AG09309 (cell line): ENCODE data around the gene CNTNAP1.

Experiments used
- DNase-seq: peaks from one replicate; pipeline ENCODE4 v3.0.0-alpha.2; 2010; ENCODE audit warnings: low read depth
- H3K4me3 ChIP-seq: 2 replicates; pipeline ENCODE4 v1.5.1; 2011; ENCODE audit warnings: mild to moderate bottlenecking, low read depth, low read length, moderate library complexity; ENCODE audit not compliant: control insufficient read depth
- TF ChIP-seq, protein P1 (sequence below): IDR thresholded peaks from 2 replicates; pipeline ENCODE4 v1.5.1; 2011; ENCODE audit warnings: mild to moderate bottlenecking, low read depth, low read length, inconsistent platforms; ENCODE audit not compliant: insufficient read depth, control insufficient read depth; ENCODE audit errors: missing control alignments

CNTNAP1 gene

DNA sequence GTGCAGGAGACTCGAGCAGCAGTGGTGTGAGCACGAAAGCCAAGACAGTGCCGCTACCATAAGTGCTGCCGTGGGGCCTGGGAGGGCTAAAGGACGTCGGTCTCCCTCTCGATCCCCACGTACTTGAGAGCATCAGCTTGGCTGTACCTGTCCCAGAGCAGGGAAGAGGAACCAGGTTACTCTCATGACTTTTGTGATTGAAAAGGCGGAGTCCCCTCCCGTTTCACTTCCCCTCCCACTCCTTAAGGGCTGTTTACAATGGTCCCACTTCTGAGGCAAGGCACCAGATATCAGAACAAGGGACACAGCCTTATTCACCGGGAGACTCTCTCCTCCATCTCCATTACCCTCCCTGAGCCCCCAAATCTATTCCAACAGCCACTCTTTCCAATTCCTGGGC, 20.1 kb downstream of the CNTNAP1 start:
- no peak overlapping the region for H3K4me3 ChIP-seq
- DNase-seq: no peak
- TF ChIP-seq, protein P1, sequence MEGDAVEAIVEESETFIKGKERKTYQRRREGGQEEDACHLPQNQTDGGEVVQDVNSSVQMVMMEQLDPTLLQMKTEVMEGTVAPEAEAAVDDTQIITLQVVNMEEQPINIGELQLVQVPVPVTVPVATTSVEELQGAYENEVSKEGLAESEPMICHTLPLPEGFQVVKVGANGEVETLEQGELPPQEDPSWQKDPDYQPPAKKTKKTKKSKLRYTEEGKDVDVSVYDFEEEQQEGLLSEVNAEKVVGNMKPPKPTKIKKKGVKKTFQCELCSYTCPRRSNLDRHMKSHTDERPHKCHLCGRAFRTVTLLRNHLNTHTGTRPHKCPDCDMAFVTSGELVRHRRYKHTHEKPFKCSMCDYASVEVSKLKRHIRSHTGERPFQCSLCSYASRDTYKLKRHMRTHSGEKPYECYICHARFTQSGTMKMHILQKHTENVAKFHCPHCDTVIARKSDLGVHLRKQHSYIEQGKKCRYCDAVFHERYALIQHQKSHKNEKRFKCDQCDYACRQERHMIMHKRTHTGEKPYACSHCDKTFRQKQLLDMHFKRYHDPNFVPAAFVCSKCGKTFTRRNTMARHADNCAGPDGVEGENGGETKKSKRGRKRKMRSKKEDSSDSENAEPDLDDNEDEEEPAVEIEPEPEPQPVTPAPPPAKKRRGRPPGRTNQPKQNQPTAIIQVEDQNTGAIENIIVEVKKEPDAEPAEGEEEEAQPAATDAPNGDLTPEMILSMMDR: no peak

DNA sequence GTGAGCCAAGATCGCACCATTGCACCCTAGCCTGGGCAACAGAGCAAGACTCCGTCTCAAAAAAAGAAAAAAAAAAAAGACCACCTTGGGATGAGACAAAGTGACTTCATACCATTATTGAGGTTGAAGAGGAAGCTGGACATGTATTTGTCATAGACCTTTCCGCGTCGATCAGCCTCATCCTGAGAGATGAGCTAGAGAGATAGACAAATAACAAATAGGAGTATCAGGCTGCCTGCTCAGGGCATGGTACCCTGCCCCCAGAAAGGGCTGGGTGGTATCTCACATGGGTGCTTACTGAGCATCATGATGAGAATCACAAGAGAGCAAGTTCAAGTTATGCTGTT, 22.1 kb downstream of the CNTNAP1 start:
- DNase-seq: no peak
- TF ChIP-seq, protein P1: no peak

DNA sequence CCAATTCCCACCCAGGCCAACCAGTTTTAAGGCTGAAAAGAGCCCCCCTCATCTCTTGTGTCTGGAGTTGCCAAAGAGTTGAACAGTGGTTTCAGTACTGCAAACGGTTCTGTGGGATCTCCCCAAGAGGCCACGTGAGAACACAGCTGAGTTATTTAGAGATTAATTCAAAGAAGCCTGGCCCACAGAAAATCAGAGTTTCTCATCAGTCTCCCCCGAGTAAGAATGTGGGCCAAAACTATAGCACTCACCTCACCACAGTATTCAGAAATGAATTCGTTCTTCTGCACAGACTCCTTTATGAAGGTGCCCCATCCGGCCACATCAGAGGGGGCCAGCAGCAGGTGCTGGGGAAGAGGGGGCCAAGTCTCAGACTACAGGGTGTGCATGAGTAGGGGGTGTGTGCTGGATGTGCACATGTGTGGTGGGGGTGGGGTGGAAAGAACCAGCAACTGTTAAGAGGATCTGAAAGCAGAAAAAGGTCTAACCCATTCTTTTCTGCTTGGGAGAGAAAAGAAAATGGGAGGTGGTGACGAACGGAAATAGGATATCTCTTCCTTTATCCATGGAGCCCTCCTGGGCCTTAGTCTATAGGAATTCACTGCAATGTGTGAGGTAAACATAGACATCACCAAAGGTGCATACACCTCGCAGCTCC, 22.6 kb downstream of the CNTNAP1 start:
- TF ChIP-seq, protein P1: no peak

More for the DNA sequence above, 22.1 kb downstream of the CNTNAP1 start:
- no peak overlapping the region for H3K4me3 ChIP-seq

DNA sequence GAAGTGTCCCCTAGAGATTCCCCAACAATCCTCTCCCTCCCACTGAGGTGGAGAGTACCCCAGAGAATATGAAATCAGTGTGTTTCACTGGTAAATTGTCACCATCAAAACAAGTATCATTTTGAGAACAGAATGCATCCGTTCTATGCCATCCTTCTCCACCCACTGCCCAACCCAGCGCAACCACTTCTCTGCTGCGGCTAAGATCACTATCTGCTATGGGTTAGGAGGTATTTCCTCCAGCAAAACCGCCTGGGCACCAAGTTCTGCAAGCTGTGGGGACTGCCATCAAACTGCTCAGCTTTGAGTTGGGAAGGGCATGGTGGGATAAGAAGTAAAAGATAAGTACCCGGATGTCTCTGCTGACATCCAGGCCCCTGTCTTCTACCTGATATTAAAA, 24.4 kb downstream of the CNTNAP1 start:
- TF ChIP-seq, protein P1: no peak
- DNase-seq: no peak
- H3K4me3 ChIP-seq: no peak overlapping the region

More for the DNA sequence above, 22.6 kb downstream of the CNTNAP1 start:
- H3K4me3 ChIP-seq: no peak overlapping the region
- no peak for DNase-seq

DNA sequence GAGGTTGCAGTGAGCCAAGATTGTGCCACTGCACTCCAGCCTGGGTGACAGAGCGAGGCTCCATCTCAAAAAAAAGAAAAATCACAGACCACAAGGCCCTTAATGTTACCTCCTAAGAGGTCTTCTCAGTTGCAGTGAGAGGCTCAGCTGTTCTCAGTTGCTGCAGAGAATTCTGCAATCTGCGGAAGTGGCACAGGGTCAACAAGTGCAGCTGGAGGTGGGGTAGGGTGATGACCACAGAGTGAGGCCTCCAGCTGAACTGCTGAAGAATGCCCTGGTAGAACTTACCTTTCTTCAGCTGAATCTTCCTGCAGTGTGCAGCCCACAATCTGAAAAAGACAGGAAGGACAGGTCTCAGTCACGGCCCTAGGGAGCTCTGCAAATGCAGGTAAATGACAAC, 26.3 kb downstream of the CNTNAP1 start:
- TF ChIP-seq, protein P1: no peak
- no peak overlapping the region for H3K4me3 ChIP-seq

DNA sequence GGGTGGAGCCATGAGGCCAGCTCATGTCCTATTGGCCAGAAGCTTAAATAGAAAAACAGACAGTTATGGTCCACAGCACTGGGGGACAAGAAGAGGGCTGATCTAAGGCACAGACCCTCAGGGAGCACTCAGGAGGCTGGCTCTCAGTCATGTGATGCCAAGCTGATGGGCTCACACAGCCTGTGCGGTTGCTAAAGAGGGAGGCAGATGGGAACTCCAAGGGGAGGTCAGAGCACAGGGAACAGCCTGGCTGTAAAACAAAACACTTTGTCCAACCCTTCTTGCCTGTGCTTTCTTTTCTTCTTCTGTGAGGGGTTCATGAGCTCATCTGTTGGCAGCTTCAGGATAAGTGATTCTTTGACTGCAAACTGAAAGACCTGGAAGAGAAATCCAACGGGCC, 27.2 kb downstream of the CNTNAP1 start:
- DNase-seq: no peak
- H3K4me3 ChIP-seq: no peak overlapping the region
- TF ChIP-seq, protein P1: no peak

More for the DNA sequence above, 26.3 kb downstream of the CNTNAP1 start:
- no peak for DNase-seq
